Calu3 (cell line): Measurements from ENCODE around the gene RHBDD1. TPM values are rescaled to one million over a fixed set of nuclear protein-coding genes. Genes with fewer than 3 reads are reported as not detected.

Source experiments
- BruUV-seq: library from RNA; stranded (reverse); fragments of 400-500 nt; replicated peaks from 2 replicates; lab custom pipeline; 2021; lab: Mats Ljungman, UMichigan
- CTCF ChIA-PET: fragments of 300-600 bp; sonication (Branson Sonifier 250); formaldehyde crosslinking; loops from one replicate; lab custom pipeline; 2022; ENCODE audit warnings: antibody characterized with exemption; lab: Charles Lee
- DNase-seq: peaks from one replicate; pipeline ENCODE4 v3.0.0; 2022
- H3K27ac Mint-ChIP-seq: one replicate; pipeline ENCODE4 v1.8.0; 2022; ENCODE audit warnings: mixed read lengths; ENCODE audit not compliant: unreplicated experiment
- H3K27me3 Mint-ChIP-seq: one replicate; pipeline ENCODE4 v1.8.0; 2022; ENCODE audit warnings: mixed read lengths; ENCODE audit not compliant: unreplicated experiment
- H3K36me3 Mint-ChIP-seq: one replicate; pipeline ENCODE4 v1.8.0; 2022; ENCODE audit warnings: mild to moderate bottlenecking, moderate library complexity, mixed read lengths; ENCODE audit not compliant: insufficient read depth, unreplicated experiment
- H3K4me1 Mint-ChIP-seq: one replicate; pipeline ENCODE4 v1.8.0; 2022; ENCODE audit warnings: mild to moderate bottlenecking, low read depth, mixed read lengths; ENCODE audit not compliant: unreplicated experiment
- H3K4me3 Mint-ChIP-seq: one replicate; pipeline ENCODE4 v1.8.0; 2022; ENCODE audit warnings: mild to moderate bottlenecking, low read depth, moderate library complexity, mixed read lengths; ENCODE audit not compliant: unreplicated experiment
- H3K9me3 Mint-ChIP-seq: one replicate; pipeline ENCODE4 v1.8.0; 2022; ENCODE audit warnings: low read depth, mixed read lengths; ENCODE audit not compliant: unreplicated experiment
- CTCF ChIP-seq: fragments of 200-600 bp; IDR thresholded peaks from one replicate; pipeline ENCODE4 v1.8.0; 2022; ENCODE audit warnings: antibody characterized with exemption; ENCODE audit not compliant: unreplicated experiment
- intact Hi-C: fragments of 100-400 bp; cut with micrococcal nuclease; formaldehyde crosslinking; loops from one replicate; pipeline ENCODE4 v1.10.0; 2022; ENCODE audit not compliant: unreplicated experiment
- total RNA-seq: library from RNA; stranded (reverse); gene quantifications from 2 replicates; pipeline ENCODE4 v1.2.3, GENCODE V29; 2022

The RHBDD1 gene
- total RNA-seq, 1 experiment from 2014 or later: 28.7 TPM

- no peak overlapping the region for H3K27ac Mint-ChIP-seq
- H3K4me1 Mint-ChIP-seq: no peaks in the 10 kb centered on the region
- no peak for DNase-seq
- no peak for TF ChIP-seq CTCF
- H3K4me3 Mint-ChIP-seq: no peak overlapping the region
- intact Hi-C loops: no loop called here
- H3K36me3 Mint-ChIP-seq: no peaks in the 10 kb centered on the region
- CTCF ChIA-PET: no interaction called here
- H3K9me3 Mint-ChIP-seq: no peaks in the 10 kb centered on the region
- no TSS peak for BruUV-seq
- H3K27me3 Mint-ChIP-seq: no peaks in the 10 kb centered on the region
Observed at GRCh38 chr2:226978300-226978699, 142.4 kb downstream of the RHBDD1 start.

- Mint-ChIP-seq H3K27me3 (no peaks in the 10 kb centered on the region), H3K27ac (no peak overlapping the region), H3K4me3 (no peak overlapping the region), H3K4me1 (no peaks in the 10 kb centered on the region), H3K36me3 (no peaks in the 10 kb centered on the region), H3K9me3 (no peaks in the 10 kb centered on the region)
- no peak for DNase-seq
- CTCF ChIA-PET: no interaction called here
- no TSS peak for BruUV-seq
- TF ChIP-seq CTCF: no peak
- intact Hi-C loops: no loop called here
Observed at GRCh38 chr2:226979004-226979403, 143.2 kb downstream of the RHBDD1 start.

- Mint-ChIP-seq H3K36me3 (no peaks in the 10 kb centered on the region), H3K9me3 (no peaks in the 10 kb centered on the region), H3K4me3 (no peak overlapping the region), H3K4me1 (no peaks in the 10 kb centered on the region), H3K27me3 (no peaks in the 10 kb centered on the region), H3K27ac (no peak overlapping the region)
- no peak for DNase-seq
- no peak for TF ChIP-seq CTCF
- no TSS peak for BruUV-seq
- CTCF ChIA-PET: interaction anchor here (0.6 to 1.0 kb wide), 2 partner anchors 42 to 1317 kb away, joined by 3 to 5 read pairs; no protein-coding TSS in a partner anchor
- intact Hi-C loops: loop anchor here (10.0 kb wide), 1 partner anchor 147 kb away; the partner anchor contains the start of gene RHBDD1
Observed at GRCh38 chr2:226981791-226982326, 146.0 kb downstream of the RHBDD1 start.

- Mint-ChIP-seq H3K9me3 (no peaks in the 10 kb centered on the region), H3K27ac (no peak overlapping the region), H3K4me3 (no peak overlapping the region), H3K4me1 (no peaks in the 10 kb centered on the region), H3K36me3 (no peaks in the 10 kb centered on the region), H3K27me3 (no peaks in the 10 kb centered on the region)
- TF ChIP-seq CTCF: no peak
- intact Hi-C loops: loop anchor here (10.0 kb wide), 1 partner anchor 149 kb away; the partner anchor contains the start of gene RHBDD1
- CTCF ChIA-PET: no interaction called here
- no peak for DNase-seq
- BruUV-seq: no TSS peak
Observed at GRCh38 chr2:226983895-226984749, 148.3 kb downstream of the RHBDD1 start.
